ENCODE data around the gene RPN1.
"Not testable (repeated sequence)": the region's sequence is repeated elsewhere in the genome, so short reads cannot be mapped to it uniquely, and the experiment has no call there.

The RPN1 gene

DNA sequence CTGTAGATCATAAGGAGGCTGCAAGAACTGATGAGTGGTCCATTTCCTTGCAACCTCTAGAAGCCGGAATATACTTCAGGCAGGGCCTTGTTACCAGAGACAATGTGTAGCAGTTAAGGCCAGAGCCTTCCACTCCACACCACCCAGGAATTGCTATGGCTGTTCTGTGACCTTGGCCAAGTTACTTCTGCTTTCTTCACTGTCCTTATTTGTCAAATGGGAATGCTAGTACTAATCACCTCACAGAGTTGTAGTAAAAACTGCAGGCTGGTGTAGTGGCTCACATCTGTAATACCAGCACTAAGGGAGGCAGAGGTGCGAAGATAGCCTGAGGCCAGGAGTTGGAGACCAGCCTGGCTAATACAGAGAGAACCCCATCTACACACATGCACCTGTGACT, 28.7 kb upstream of the RPN1 start:
- H3K4me2 ChIP-seq (ENCODE audit: low read length), result no peak overlapping the region
- DNase-seq, result no peak
- no peak overlapping the region for H2AK5ac ChIP-seq (ENCODE audit: low read length)
- H3K27me3 ChIP-seq (ENCODE audit: insufficient read depth, low read length, poor library complexity), result no peaks in the 10 kb centered on the region
- H2BK120ac ChIP-seq (ENCODE audit: low read depth, low read length), result no peak overlapping the region
- no peaks in the 10 kb centered on the region for H3K36me3 ChIP-seq (ENCODE audit: control insufficient read depth, insufficient read depth, low read length)
- no peak overlapping the region for H2BK5ac ChIP-seq (ENCODE audit: low read length)
- no peak overlapping the region for H3K4me3 ChIP-seq (ENCODE audit: low read length)
- no peak overlapping the region for H3K18ac ChIP-seq (ENCODE audit: low read length)
- H3K23ac ChIP-seq (ENCODE audit: low read length), result no peak overlapping the region
- H3K79me2 ChIP-seq (ENCODE audit: control insufficient read depth, insufficient read depth, low read length), result no peaks in the 10 kb centered on the region
- no peaks in the 10 kb centered on the region for H3K79me1 ChIP-seq (ENCODE audit: low read length)
- H3K4me1 ChIP-seq (ENCODE audit: control insufficient read depth, low read depth, low read length), result peaks cover 3% of the 10 kb centered on the region
- H2BK15ac ChIP-seq (replicated peaks; ENCODE audit: low read depth), result no peak overlapping the region
- no peak overlapping the region for H3K27ac ChIP-seq (ENCODE audit: low read depth, low read length)
- no CpG with 5 or more reads among the region's 2 CpGs for WGBS (ENCODE audit: extremely low coverage, insufficient coverage, low lambda C conversion rate)
- H4K8ac ChIP-seq (ENCODE audit: low read depth, low read length), result no peak overlapping the region
- no peak overlapping the region for H3K56ac ChIP-seq (ENCODE audit: low read length)
- H3K9ac ChIP-seq (ENCODE audit: low read length), result no peak overlapping the region
- no peak overlapping the region for H3K4ac ChIP-seq (ENCODE audit: low read depth, low read length)
- no peak overlapping the region for H4K5ac ChIP-seq (ENCODE audit: low read length)

GRCh38 chr3:128675802-128676201, 25.2 kb upstream of the RPN1 start:
- H2BK5ac ChIP-seq (ENCODE audit: low read length); H2AK5ac ChIP-seq (ENCODE audit: low read length); H3K36me3 ChIP-seq (ENCODE audit: control insufficient read depth, insufficient read depth, low read length); H3K18ac ChIP-seq (ENCODE audit: low read length); H2BK15ac ChIP-seq (replicated peaks; ENCODE audit: low read depth); H3K27me3 ChIP-seq (ENCODE audit: insufficient read depth, low read length, poor library complexity); H3K4me3 ChIP-seq (ENCODE audit: low read length); H2BK120ac ChIP-seq (ENCODE audit: low read depth, low read length); H3K23ac ChIP-seq (ENCODE audit: low read length); H3K4ac ChIP-seq (ENCODE audit: low read depth, low read length); H3K79me2 ChIP-seq (ENCODE audit: control insufficient read depth, insufficient read depth, low read length); H3K4me1 ChIP-seq (ENCODE audit: control insufficient read depth, low read depth, low read length); H3K4me2 ChIP-seq (ENCODE audit: low read length); H3K9ac ChIP-seq (ENCODE audit: low read length); H3K56ac ChIP-seq (ENCODE audit: low read length); H4K5ac ChIP-seq (ENCODE audit: low read length); H3K79me1 ChIP-seq (ENCODE audit: low read length); H4K8ac ChIP-seq (ENCODE audit: low read depth, low read length); H3K27ac ChIP-seq (ENCODE audit: low read depth, low read length): not testable (repeated sequence)
- WGBS (ENCODE audit: extremely low coverage, insufficient coverage, low lambda C conversion rate), result no CpG with 5 or more reads among the region's 4 CpGs
- DNase-seq, result peak; percentile 92

GRCh38 chr3:128674161-128674784, 23.7 kb upstream of the RPN1 start:
- WGBS (ENCODE audit: extremely low coverage, insufficient coverage, low lambda C conversion rate), result no CpG with 5 or more reads among the region's 10 CpGs

GRCh38 chr3:128667641-128668040, 17.0 kb upstream of the RPN1 start:
- Histone ChIP-seq H2AK5ac (ENCODE audit: low read length) (no peak overlapping the region), H3K4me3 (ENCODE audit: low read length) (no peak overlapping the region), H3K4me1 (ENCODE audit: control insufficient read depth, low read depth, low read length) (no peaks in the 10 kb centered on the region), H3K27ac (ENCODE audit: low read depth, low read length) (no peak overlapping the region), H3K79me2 (ENCODE audit: control insufficient read depth, insufficient read depth, low read length) (no peaks in the 10 kb centered on the region), H3K36me3 (ENCODE audit: control insufficient read depth, insufficient read depth, low read length) (no peaks in the 10 kb centered on the region), H2BK120ac (ENCODE audit: low read depth, low read length) (no peak overlapping the region), H3K56ac (ENCODE audit: low read length) (no peak overlapping the region), H4K5ac (ENCODE audit: low read length) (no peak overlapping the region), H3K9ac (ENCODE audit: low read length) (no peak overlapping the region), H3K79me1 (ENCODE audit: low read length) (no peaks in the 10 kb centered on the region), H2BK15ac (replicated peaks; ENCODE audit: low read depth) (no peak overlapping the region), H3K4ac (ENCODE audit: low read depth, low read length) (no peak overlapping the region), H3K4me2 (ENCODE audit: low read length) (no peak overlapping the region), H2BK5ac (ENCODE audit: low read length) (no peak overlapping the region), H4K8ac (ENCODE audit: low read depth, low read length) (no peak overlapping the region), H3K27me3 (ENCODE audit: insufficient read depth, low read length, poor library complexity) (no peaks in the 10 kb centered on the region), H3K18ac (ENCODE audit: low read length) (no peak overlapping the region), H3K23ac (ENCODE audit: low read length) (no peak overlapping the region)
- no CpG with 5 or more reads among the region's 3 CpGs for WGBS (ENCODE audit: extremely low coverage, insufficient coverage, low lambda C conversion rate)
- DNase-seq, result no peak

More at GRCh38 chr3:128674161-128674784, 23.7 kb upstream of the RPN1 start:
- H3K79me2 ChIP-seq (ENCODE audit: control insufficient read depth, insufficient read depth, low read length), result no peaks in the 10 kb centered on the region
- H3K27ac ChIP-seq (ENCODE audit: low read depth, low read length), result no peak overlapping the region
- H3K27me3 ChIP-seq (ENCODE audit: insufficient read depth, low read length, poor library complexity), result no peaks in the 10 kb centered on the region
- H4K8ac ChIP-seq (ENCODE audit: low read depth, low read length), result no peak overlapping the region
- no peaks in the 10 kb centered on the region for H3K79me1 ChIP-seq (ENCODE audit: low read length)
- no peak overlapping the region for H3K56ac ChIP-seq (ENCODE audit: low read length)
- no peak overlapping the region for H3K4me2 ChIP-seq (ENCODE audit: low read length)
- DNase-seq, result no peak
- no peak overlapping the region for H2BK15ac ChIP-seq (replicated peaks; ENCODE audit: low read depth)
- H3K23ac ChIP-seq (ENCODE audit: low read length), result no peak overlapping the region
- H3K36me3 ChIP-seq (ENCODE audit: control insufficient read depth, insufficient read depth, low read length), result no peaks in the 10 kb centered on the region
- H3K4me3 ChIP-seq (ENCODE audit: low read length), result no peak overlapping the region
- H3K9ac ChIP-seq (ENCODE audit: low read length), result no peak overlapping the region
- no peak overlapping the region for H2BK120ac ChIP-seq (ENCODE audit: low read depth, low read length)
- peak overlapping the region; percentile 9 for H3K18ac ChIP-seq (ENCODE audit: low read length)
- no peak overlapping the region for H2BK5ac ChIP-seq (ENCODE audit: low read length)
- no peak overlapping the region for H4K5ac ChIP-seq (ENCODE audit: low read length)
- H2AK5ac ChIP-seq (ENCODE audit: low read length), result no peak overlapping the region
- peaks cover 3% of the 10 kb centered on the region for H3K4me1 ChIP-seq (ENCODE audit: control insufficient read depth, low read depth, low read length)
- no peak overlapping the region for H3K4ac ChIP-seq (ENCODE audit: low read depth, low read length)

DNA sequence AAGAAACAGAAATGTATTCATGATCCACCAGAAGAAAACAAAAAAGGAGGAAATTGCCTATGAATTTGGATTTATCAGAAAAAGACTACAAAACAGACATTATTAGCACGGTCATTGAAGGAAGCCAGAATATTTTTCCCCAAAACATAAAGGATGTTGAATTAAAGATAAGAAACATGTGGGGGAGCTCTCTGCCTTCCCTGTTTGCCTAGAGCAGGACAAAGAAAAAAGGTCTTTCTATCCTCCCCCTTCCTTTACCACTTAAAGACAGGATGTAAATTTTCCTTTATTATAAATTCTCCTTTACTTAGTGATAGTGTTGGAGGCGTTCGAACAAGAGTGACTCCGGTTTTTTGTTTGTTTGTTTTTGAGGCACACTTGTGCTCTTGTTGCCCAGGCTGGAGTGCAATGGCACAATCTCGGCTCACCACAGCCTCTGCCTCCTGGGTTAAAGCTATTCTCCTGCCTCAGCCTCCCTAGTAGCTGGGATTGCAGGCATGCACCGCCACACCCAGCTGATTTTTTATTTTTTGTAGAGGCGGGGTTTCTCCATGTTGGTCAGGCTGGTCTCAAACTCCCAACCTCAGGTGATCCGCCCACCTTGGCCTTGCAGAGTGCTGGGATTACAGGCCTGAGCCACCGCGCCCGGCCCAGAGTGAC, 14.9 kb upstream of the RPN1 start:
- Histone ChIP-seq H3K23ac (ENCODE audit: low read length) (no peak overlapping the region), H3K36me3 (ENCODE audit: control insufficient read depth, insufficient read depth, low read length) (no peaks in the 10 kb centered on the region), H3K27ac (ENCODE audit: low read depth, low read length) (no peak overlapping the region), H3K79me1 (ENCODE audit: low read length) (no peaks in the 10 kb centered on the region), H3K18ac (ENCODE audit: low read length) (peak overlapping the region; percentile 39), H3K56ac (ENCODE audit: low read length) (peak overlapping the region; percentile 34), H3K27me3 (ENCODE audit: insufficient read depth, low read length, poor library complexity) (no peaks in the 10 kb centered on the region), H2AK5ac (ENCODE audit: low read length) (no peak overlapping the region), H4K5ac (ENCODE audit: low read length) (no peak overlapping the region), H2BK5ac (ENCODE audit: low read length) (no peak overlapping the region), H3K4me1 (ENCODE audit: control insufficient read depth, low read depth, low read length) (no peaks in the 10 kb centered on the region), H3K4me3 (ENCODE audit: low read length) (no peak overlapping the region), H2BK120ac (ENCODE audit: low read depth, low read length) (no peak overlapping the region), H4K8ac (ENCODE audit: low read depth, low read length) (no peak overlapping the region), H3K9ac (ENCODE audit: low read length) (no peak overlapping the region), H2BK15ac (replicated peaks; ENCODE audit: low read depth) (no peak overlapping the region), H3K4me2 (ENCODE audit: low read length) (no peak overlapping the region), H3K4ac (ENCODE audit: low read depth, low read length) (no peak overlapping the region), H3K79me2 (ENCODE audit: control insufficient read depth, insufficient read depth, low read length) (no peaks in the 10 kb centered on the region)
- WGBS (ENCODE audit: extremely low coverage, insufficient coverage, low lambda C conversion rate), result no CpG with 5 or more reads among the region's 11 CpGs
- DNase-seq, result no peak

DNA sequence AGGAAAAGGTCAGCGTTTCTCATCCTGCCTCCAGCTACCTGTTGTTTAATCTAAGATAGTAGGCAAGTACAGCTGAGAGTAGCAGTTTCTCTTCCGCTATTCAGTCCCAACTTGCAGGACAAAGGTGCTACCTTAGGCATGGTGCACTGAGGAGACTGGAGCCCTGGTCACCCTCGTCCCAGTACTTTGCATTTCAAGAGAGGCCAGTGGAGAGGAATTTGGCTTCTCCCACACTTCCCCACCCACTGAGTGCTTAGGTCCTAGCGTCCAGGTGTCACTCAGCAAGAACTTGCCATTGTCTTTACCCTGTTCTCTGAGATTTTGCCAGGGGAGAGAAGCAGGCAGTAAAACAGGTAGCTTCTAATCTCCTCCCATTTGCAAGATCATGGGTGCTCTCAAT, 12.5 kb upstream of the RPN1 start:
- no peak overlapping the region for H4K8ac ChIP-seq (ENCODE audit: low read depth, low read length)
- H3K27me3 ChIP-seq (ENCODE audit: insufficient read depth, low read length, poor library complexity), result no peaks in the 10 kb centered on the region
- no peak overlapping the region for H3K18ac ChIP-seq (ENCODE audit: low read length)
- no CpG with 5 or more reads among the region's 4 CpGs for WGBS (ENCODE audit: extremely low coverage, insufficient coverage, low lambda C conversion rate)
- H3K56ac ChIP-seq (ENCODE audit: low read length), result no peak overlapping the region
- H3K4ac ChIP-seq (ENCODE audit: low read depth, low read length), result no peak overlapping the region
- no peak overlapping the region for H3K23ac ChIP-seq (ENCODE audit: low read length)
- H3K4me2 ChIP-seq (ENCODE audit: low read length), result no peak overlapping the region
- H2BK120ac ChIP-seq (ENCODE audit: low read depth, low read length), result no peak overlapping the region
- H2AK5ac ChIP-seq (ENCODE audit: low read length), result no peak overlapping the region
- H3K9ac ChIP-seq (ENCODE audit: low read length), result no peak overlapping the region
- H2BK15ac ChIP-seq (replicated peaks; ENCODE audit: low read depth), result no peak overlapping the region
- no peak overlapping the region for H4K5ac ChIP-seq (ENCODE audit: low read length)
- DNase-seq, result no peak
- no peaks in the 10 kb centered on the region for H3K79me1 ChIP-seq (ENCODE audit: low read length)
- H3K4me3 ChIP-seq (ENCODE audit: low read length), result no peak overlapping the region
- H3K27ac ChIP-seq (ENCODE audit: low read depth, low read length), result no peak overlapping the region
- no peaks in the 10 kb centered on the region for H3K4me1 ChIP-seq (ENCODE audit: control insufficient read depth, low read depth, low read length)
- no peaks in the 10 kb centered on the region for H3K79me2 ChIP-seq (ENCODE audit: control insufficient read depth, insufficient read depth, low read length)
- no peaks in the 10 kb centered on the region for H3K36me3 ChIP-seq (ENCODE audit: control insufficient read depth, insufficient read depth, low read length)
- H2BK5ac ChIP-seq (ENCODE audit: low read length), result no peak overlapping the region

Data from mesendoderm (in vitro differentiated cells).